Pulmonary artery endothelial cell (primary cell): Measurements from ENCODE around the gene PDE1A. TPM values are rescaled to one million over a fixed set of nuclear protein-coding genes. Genes with fewer than 3 reads are reported as not detected.

Experiments
- DNase-seq: peaks from one replicate; pipeline ENCODE4 v3.0.0-alpha.2; 2011; ENCODE audit warnings: low read depth, low spot score
- total RNA-seq: library from RNA; depleted of rRNA; stranded (reverse); fragments of >200 nt; gene quantifications from 2 replicates; pipeline ENCODE4 v1.2.3, GENCODE V29; 2014

Gene PDE1A
- total RNA-seq, result 0.07 and 0.28 TPM in 2 replicates

GRCh38 chr2:182426918-182427240 lies at the start of gene PDE1A:
Gene PDE1A, minus strand, starts transcription at chr2:182427036.
- no peak for DNase-seq

- DNase-seq, result no peak
These were observed 46.8 kb upstream of the PDE1A start for GRCh38 chr2:182473635-182474034.

GRCh38 chr2:182463760-182464159 lies 36.9 kb upstream of the PDE1A start:
- DNase-seq, result no peak

GRCh38 chr2:182456784-182457183 lies 29.9 kb upstream of the PDE1A start:
- DNase-seq, result no peak

GRCh38 chr2:182452456-182452990 lies 25.7 kb upstream of the PDE1A start:
- no peak for DNase-seq

GRCh38 chr2:182448371-182448770 lies 21.5 kb upstream of the PDE1A start:
- DNase-seq, result no peak

GRCh38 chr2:182447863-182448262 lies 21.0 kb upstream of the PDE1A start:
- no peak for DNase-seq

GRCh38 chr2:182447163-182447562 lies 20.3 kb upstream of the PDE1A start:
- DNase-seq, result no peak

- DNase-seq, result no peak
These were observed 19.3 kb upstream of the PDE1A start for GRCh38 chr2:182446087-182446486.

- no peak for DNase-seq
These were observed 18.6 kb upstream of the PDE1A start for GRCh38 chr2:182445391-182445965.

GRCh38 chr2:182444806-182445205 lies 18.0 kb upstream of the PDE1A start:
- DNase-seq, result no peak

- DNase-seq, result no peak
These were observed 17.3 kb upstream of the PDE1A start for GRCh38 chr2:182444170-182444569.

- no peak for DNase-seq
These were observed 9.4 kb upstream of the PDE1A start for GRCh38 chr2:182436252-182436651.

- no peak for DNase-seq
These were observed 8.9 kb upstream of the PDE1A start for GRCh38 chr2:182435754-182436153.

- no peak for DNase-seq
These were observed 5.2 kb upstream of the PDE1A start for GRCh38 chr2:182432051-182432450.

- no peak for DNase-seq
These were observed 1.6 kb upstream of the PDE1A start for GRCh38 chr2:182428476-182428875.

GRCh38 chr2:182426082-182426917 lies 536 bp downstream of the PDE1A start:
- DNase-seq, result no peak

- no peak for DNase-seq
These were observed 4.0 kb downstream of the PDE1A start for GRCh38 chr2:182422864-182423263.

- no peak for DNase-seq
These were observed 6.2 kb downstream of the PDE1A start for GRCh38 chr2:182420669-182421068.

- DNase-seq, result no peak
These were observed 10.0 kb downstream of the PDE1A start for GRCh38 chr2:182416861-182417260.

- no peak for DNase-seq
These were observed 10.6 kb downstream of the PDE1A start for GRCh38 chr2:182416191-182416590.

- DNase-seq, result no peak
These were observed 11.1 kb downstream of the PDE1A start for GRCh38 chr2:182415771-182416170.

- no peak for DNase-seq
These were observed 14.0 kb downstream of the PDE1A start for GRCh38 chr2:182412858-182413257.
